HEK293 (cell line): ENCODE results near the gene TNNI3K.

Experiments used
- CTCF ChIP-seq: fragments of 450-650 bp; formaldehyde crosslinking; IDR thresholded peaks from 2 replicates; pipeline ENCODE4 v1.5.1; 2016; ENCODE audit warnings: missing biosample characterization, missing genetic modification characterization
- YY1 ChIP-seq: fragments of 450-650 bp; formaldehyde crosslinking; IDR thresholded peaks from 2 replicates; pipeline ENCODE4 v1.5.1; 2018; ENCODE audit warnings: missing biosample characterization, missing genetic modification characterization
- ZNF133 ChIP-seq: fragments of 450-650 bp; formaldehyde crosslinking; IDR thresholded peaks from 2 replicates; pipeline ENCODE4 v1.5.1; 2016; ENCODE audit warnings: missing biosample characterization, missing genetic modification characterization
- ZNF26 ChIP-seq: fragments of 450-650 bp; formaldehyde crosslinking; IDR thresholded peaks from 2 replicates; pipeline ENCODE4 v1.5.1; 2016; ENCODE audit warnings: missing biosample characterization, missing genetic modification characterization
- ZNF266 ChIP-seq: fragments of 450-650 bp; formaldehyde crosslinking; IDR thresholded peaks from 2 replicates; pipeline ENCODE4 v1.5.1; 2016; ENCODE audit warnings: missing biosample characterization, missing genetic modification characterization, low read depth
- ZNF274 ChIP-seq, 2 experiments: fragments of 200-500 bp in 1 of 2; fragments of 450-650 bp in 1 of 2; sonication (Bioruptor generic) in 1 of 2; formaldehyde crosslinking in 1 of 2; IDR thresholded peaks; 2 replicates each; pipeline versions ENCODE4 v1.5.1 to v1.6.1; 2014 to 2016; ENCODE audit warnings: borderline replicate concordance in 1 of 2, inconsistent platforms in 1 of 2, low read length in 1 of 2, missing biosample characterization in 1 of 2, missing genetic modification characterization in 1 of 2
- ZNF488 ChIP-seq: fragments of 450-650 bp; formaldehyde crosslinking; IDR thresholded peaks from 2 replicates; pipeline ENCODE4 v1.5.1; 2016; ENCODE audit warnings: missing biosample characterization, missing genetic modification characterization
- ZNF514 ChIP-seq: fragments of 450-650 bp; formaldehyde crosslinking; IDR thresholded peaks from 2 replicates; pipeline ENCODE4 v1.5.1; 2016; ENCODE audit warnings: missing biosample characterization, missing genetic modification characterization
- ZNF571 ChIP-seq: fragments of 450-650 bp; formaldehyde crosslinking; IDR thresholded peaks from 2 replicates; pipeline ENCODE4 v1.5.0; 2017; ENCODE audit warnings: missing biosample characterization, missing genetic modification characterization
- ZNF629 ChIP-seq: fragments of 450-650 bp; formaldehyde crosslinking; IDR thresholded peaks from 2 replicates; pipeline ENCODE4 v1.5.1; 2017; ENCODE audit warnings: missing biosample characterization, missing genetic modification characterization
- ZNF639 ChIP-seq: fragments of 450-650 bp; formaldehyde crosslinking; IDR thresholded peaks from 2 replicates; pipeline ENCODE4 v1.5.1; 2016; ENCODE audit warnings: missing biosample characterization, missing genetic modification characterization
- ZNF785 ChIP-seq: fragments of 450-650 bp; formaldehyde crosslinking; IDR thresholded peaks from 2 replicates; pipeline ENCODE4 v1.5.1; 2016; ENCODE audit warnings: missing biosample characterization, missing genetic modification characterization
- TF ChIP-seq, protein P1 (sequence below): fragments of 450-650 bp; formaldehyde crosslinking; IDR thresholded peaks from 2 replicates; pipeline ENCODE4 v1.5.1; 2016; ENCODE audit warnings: missing biosample characterization, missing genetic modification characterization

GRCh38 chr1:74316302-74316701 lies 81.1 kb downstream of the TNNI3K start:
- TF ChIP-seq ZNF488 (tag by site-specific recombination), result no peak
- TF ChIP-seq CTCF (tag by site-specific recombination), result no peak
- no peak for TF ChIP-seq ZNF629 (tag by site-specific recombination)
- TF ChIP-seq, protein P1, sequence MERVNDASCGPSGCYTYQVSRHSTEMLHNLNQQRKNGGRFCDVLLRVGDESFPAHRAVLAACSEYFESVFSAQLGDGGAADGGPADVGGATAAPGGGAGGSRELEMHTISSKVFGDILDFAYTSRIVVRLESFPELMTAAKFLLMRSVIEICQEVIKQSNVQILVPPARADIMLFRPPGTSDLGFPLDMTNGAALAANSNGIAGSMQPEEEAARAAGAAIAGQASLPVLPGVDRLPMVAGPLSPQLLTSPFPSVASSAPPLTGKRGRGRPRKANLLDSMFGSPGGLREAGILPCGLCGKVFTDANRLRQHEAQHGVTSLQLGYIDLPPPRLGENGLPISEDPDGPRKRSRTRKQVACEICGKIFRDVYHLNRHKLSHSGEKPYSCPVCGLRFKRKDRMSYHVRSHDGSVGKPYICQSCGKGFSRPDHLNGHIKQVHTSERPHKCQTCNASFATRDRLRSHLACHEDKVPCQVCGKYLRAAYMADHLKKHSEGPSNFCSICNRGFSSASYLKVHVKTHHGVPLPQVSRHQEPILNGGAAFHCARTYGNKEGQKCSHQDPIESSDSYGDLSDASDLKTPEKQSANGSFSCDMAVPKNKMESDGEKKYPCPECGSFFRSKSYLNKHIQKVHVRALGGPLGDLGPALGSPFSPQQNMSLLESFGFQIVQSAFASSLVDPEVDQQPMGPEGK, result no peak
- TF ChIP-seq ZNF266 (tag by site-specific recombination), result no peak
- TF ChIP-seq ZNF571 (tag by site-specific recombination), result no peak
- no peak for TF ChIP-seq ZNF639 (tag by site-specific recombination)
- no peak for TF ChIP-seq ZNF133 (tag by site-specific recombination)
- no peak for TF ChIP-seq ZNF26 (tag by site-specific recombination)
- TF ChIP-seq ZNF514 (tag by site-specific recombination), result no peak
- TF ChIP-seq ZNF785 (tag by site-specific recombination), result no peak
- TF ChIP-seq YY1, result no peak
- TF ChIP-seq ZNF274 (IDR thresholded peaks at IDR 0.05; ENCODE audit: low read length), result no peak
- TF ChIP-seq ZNF274 (tag by site-specific recombination; IDR thresholded peaks at IDR 0.05; ENCODE audit: borderline replicate concordance), result no peak
